H1 (cell line): ENCODE data around the gene MYBPC3. TPM values are rescaled to one million over a fixed set of nuclear protein-coding genes. Genes with fewer than 3 reads are reported as not detected.
"Not testable (repeated sequence)": the region's sequence is repeated elsewhere in the genome, so short reads cannot be mapped to it uniquely, and the experiment has no call there.

ENCODE experiments used
- CTCF ChIA-PET: fragments of 300-600 bp; sonication (Branson Sonifier 250); formaldehyde crosslinking; loops from one replicate; lab custom pipeline; 2021; ENCODE audit not compliant: partially characterized antibody; lab: Charles Lee
- POLR2A ChIA-PET: fragments of 300-600 bp; sonication (Branson Sonifier 250); formaldehyde crosslinking; loops from one replicate; lab custom pipeline; 2021; ENCODE audit warnings: inconsistent platforms; ENCODE audit not compliant: partially characterized antibody; lab: Charles Lee
- DNase-seq, 2 experiments: peaks; one replicate each; pipeline versions ENCODE4 v3.0.0 to v3.0.0-alpha.2; 2010 to 2022; ENCODE audit warnings: low spot score in 2 of 2, low read depth in 1 of 2, mixed read lengths in 1 of 2
- FAIRE-seq: peaks from 2 replicates; lab custom pipeline; 2011; peaks lifted over from hg19 to GRCh38; lab: Jason Lieb, UNC
- H2AFZ ChIP-seq: 2 replicates; pipeline ENCODE4 v1.8.1; 2012; ENCODE audit warnings: low read length, inconsistent platforms
- H2AK5ac ChIP-seq: 2 replicates; pipeline ENCODE4 v1.6.1; 2013; ENCODE audit warnings: low read depth, low read length
- H2BK120ac ChIP-seq: replicated peaks from 2 replicates; pipeline ENCODE3; 2013; ENCODE audit warnings: low read depth, low read length, inconsistent platforms
- H2BK12ac ChIP-seq: 2 replicates; pipeline ENCODE4 v1.6.1; 2013; ENCODE audit warnings: low read depth, low read length
- H2BK15ac ChIP-seq: 2 replicates; pipeline ENCODE4 v1.6.1; 2013; ENCODE audit warnings: low read length
- H2BK20ac ChIP-seq: 2 replicates; pipeline ENCODE4 v1.6.1; 2013; ENCODE audit warnings: low read length
- H2BK5ac ChIP-seq: 2 replicates; pipeline ENCODE4 v1.6.1; 2013; ENCODE audit warnings: low read depth, low read length
- H3K14ac ChIP-seq: 2 replicates; pipeline ENCODE4 v1.6.1; 2013; ENCODE audit warnings: inconsistent platforms; ENCODE audit not compliant: insufficient read length
- H3K18ac ChIP-seq: 2 replicates; pipeline ENCODE4 v1.6.1; 2013; ENCODE audit warnings: low read length; ENCODE audit errors: extremely low read depth
- H3K23ac ChIP-seq: 2 replicates; pipeline ENCODE4 v1.6.1; 2013; ENCODE audit warnings: inconsistent platforms; ENCODE audit not compliant: insufficient read length
- H3K23me2 ChIP-seq: 2 replicates; pipeline ENCODE4 v1.6.1; 2013; ENCODE audit warnings: low read depth, low read length
- H3K27ac ChIP-seq: 2 replicates; pipeline ENCODE4 v1.6.1; 2011; ENCODE audit warnings: low read depth, low read length, inconsistent platforms
- H3K27me3 ChIP-seq, 4 experiments: replicated peaks in 1 of 4; 1 replicate in 1 of 4; 2 replicates in 3 of 4; pipeline versions ENCODE4 v1.6.1 to v1.8.1; 2011 to 2013; ENCODE audit warnings: low read length in 3 of 4, mild to moderate bottlenecking in 3 of 4, inconsistent platforms in 2 of 4, mixed read lengths in 2 of 4, moderate library complexity in 1 of 4; ENCODE audit not compliant: control insufficient read depth in 3 of 4, insufficient read depth in 3 of 4; ENCODE audit errors: extremely low read depth in 1 of 4
- H3K36me3 ChIP-seq, 4 experiments: 2 replicates each; pipeline versions ENCODE4 v1.6.1 to v1.8.1; 2011 to 2013; ENCODE audit warnings: mild to moderate bottlenecking in 4 of 4, low read length in 3 of 4, moderate library complexity in 2 of 4, control low read depth in 1 of 4, inconsistent platforms in 1 of 4; ENCODE audit not compliant: insufficient read depth in 4 of 4, control insufficient read depth in 2 of 4
- H3K4ac ChIP-seq: replicated peaks from 2 replicates; pipeline ENCODE3; 2013; ENCODE audit warnings: low read length, low read depth, mixed read lengths, inconsistent platforms; ENCODE audit not compliant: insufficient read length
- H3K4me1 ChIP-seq, 4 experiments: replicated peaks in 1 of 4; 1 replicate in 1 of 4; 2 replicates in 3 of 4; pipeline versions ENCODE4 v1.6.1 to v1.8.1; 2011 to 2013; ENCODE audit warnings: low read length in 3 of 4, inconsistent platforms in 2 of 4, mixed read lengths in 1 of 4; ENCODE audit not compliant: insufficient read depth in 4 of 4, control insufficient read depth in 3 of 4
- H3K4me2 ChIP-seq, 2 experiments: 2 replicates each; pipeline versions ENCODE4 v1.6.1 to v1.8.1; 2011 to 2013; ENCODE audit warnings: low read depth in 2 of 2, low read length in 2 of 2, control low read depth in 1 of 2, inconsistent platforms in 1 of 2, mild to moderate bottlenecking in 1 of 2; ENCODE audit not compliant: insufficient read depth in 1 of 2
- H3K4me3 ChIP-seq, 4 experiments: fragments of 200-600, 300-600 bp in 1 of 4; sonication (generic), shearing (Covaris generic), sonication (Bioruptor Twin) in 1 of 4; 2 replicates each; pipeline versions ENCODE4 v1.5.1 to v1.8.1; 2011 to 2016; ENCODE audit warnings: low read length in 4 of 4, low read depth in 3 of 4, control low read depth in 2 of 4, inconsistent platforms in 2 of 4, mild to moderate bottlenecking in 2 of 4, mixed read lengths in 1 of 4, moderate library complexity in 1 of 4; ENCODE audit not compliant: insufficient read depth in 2 of 4; ENCODE audit errors: extremely low read depth in 1 of 4
- H3K56ac ChIP-seq: replicated peaks from 2 replicates; pipeline ENCODE3; 2013; ENCODE audit warnings: low read depth, mild to moderate bottlenecking, mixed read lengths, low read length, inconsistent platforms; ENCODE audit not compliant: insufficient read length
- H3K79me1 ChIP-seq: 2 replicates; pipeline ENCODE4 v1.6.1; 2013; ENCODE audit warnings: low read depth, low read length, control low read depth
- H3K79me2 ChIP-seq, 2 experiments: 2 replicates each; pipeline versions ENCODE4 v1.6.1 to v1.8.1; 2012 to 2013; ENCODE audit warnings: low read length in 2 of 2, mild to moderate bottlenecking in 2 of 2, inconsistent platforms in 1 of 2; ENCODE audit not compliant: insufficient read depth in 2 of 2, control insufficient read depth in 1 of 2
- H3K9ac ChIP-seq, 4 experiments: replicated peaks in 1 of 4; 1 replicate in 1 of 4; 2 replicates in 3 of 4; pipeline versions ENCODE4 v1.6.1 to v1.8.1; 2011 to 2013; ENCODE audit warnings: low read depth in 3 of 4, low read length in 3 of 4, control low read depth in 2 of 4, mild to moderate bottlenecking in 2 of 4, moderate library complexity in 2 of 4, inconsistent platforms in 1 of 4; ENCODE audit errors: extremely low read depth in 1 of 4
- H3K9me3 ChIP-seq, 2 experiments: 2 replicates each; pipeline versions ENCODE4 v1.6.1 to v1.8.1; 2012 to 2013; ENCODE audit warnings: mild to moderate bottlenecking in 2 of 2, moderate library complexity in 2 of 2, control low read depth in 1 of 2, inconsistent platforms in 1 of 2, low read depth in 1 of 2, low read length in 1 of 2, mixed read lengths in 1 of 2; ENCODE audit not compliant: insufficient read depth in 2 of 2
- H4K20me1 ChIP-seq, 2 experiments: replicated peaks in 1 of 2; 2 replicates each; pipeline versions ENCODE3 to v1.8.1; 2011 to 2013; ENCODE audit warnings: inconsistent platforms in 2 of 2, low read length in 2 of 2, mild to moderate bottlenecking in 1 of 2; ENCODE audit not compliant: insufficient read depth in 2 of 2, control insufficient read depth in 1 of 2
- H4K5ac ChIP-seq: 2 replicates; pipeline ENCODE4 v1.6.1; 2013; ENCODE audit warnings: low read length, low read depth, mixed read lengths, inconsistent platforms; ENCODE audit not compliant: insufficient read length
- H4K8ac ChIP-seq: 2 replicates; pipeline ENCODE4 v1.8.0; 2013; ENCODE audit warnings: mild to moderate bottlenecking, moderate library complexity, low read length, inconsistent platforms; ENCODE audit not compliant: insufficient read depth; ENCODE audit errors: extremely low read depth
- H4K91ac ChIP-seq: replicated peaks from 2 replicates; pipeline ENCODE3; 2013; ENCODE audit warnings: low read length, mixed read lengths, inconsistent platforms; ENCODE audit not compliant: insufficient read length
- WGBS, 2 experiments: shearing (Covaris generic) in 1 of 2; methylation state at CpG; one replicate each; pipeline versions ENCODE4 v1.1.6 to v1.1.7; 2013 to 2015; ENCODE audit warnings: low lambda C conversion rate in 2 of 2, mixed read lengths in 2 of 2, inconsistent platforms in 1 of 2, low coverage in 1 of 2, missing lambda C conversion rate in 1 of 2; ENCODE audit not compliant: insufficient replicate concordance in 2 of 2, insufficient coverage in 1 of 2, insufficient read length in 1 of 2; ENCODE audit errors: extremely low coverage in 1 of 2, missing lambda C conversion rate in 1 of 2; 5-methylcytosine and 5-hydroxymethylcytosine counted together
- polyA plus RNA-seq, 7 experiments: library from polyadenylated mRNA; depleted of rRNA in 3 of 7; stranded (reverse) in 5 of 7; unstranded in 2 of 7; fragments of >200 nt in 5 of 7; fragments of 200-250 nt in 2 of 7; gene quantifications; 1 replicate in 5 of 7; 2 replicates in 1 of 7; 4 replicates in 1 of 7; pipeline versions ENCODE4 v1.2.1 to v1.2.3, GENCODE V29; 2011 to 2013; ENCODE audit warnings: missing spikeins in 2 of 7, mixed read lengths in 2 of 7
- total RNA-seq: library from RNA; stranded (reverse); fragmentation: NEBNext Ultra II Directional; extraction: Animal tissue kit (Norgen Biotek cat#: 25700); gene quantifications from 2 replicates; pipeline ENCODE4 v1.2.1, GENCODE V29; 2021

The MYBPC3 gene
- total and polyA plus RNA-seq, 2 of the 8 experiments (the other 6 are each of a cell fraction or from before 2014, with no cell fraction given), result 0.05 TPM; not detected in 1

- WGBS, 2 experiments, result 96% methylated on average over 8 of the region's 8 CpGs; no CpG with 5 or more reads in 1 of the 2 experiments
- H3K23me2 ChIP-seq, FAIRE-seq: not testable (repeated sequence)
Observed at GRCh38 chr11:47316501-47316900, 36.0 kb downstream of the MYBPC3 start.

More at GRCh38 chr11:47316501-47316900, 36.0 kb downstream of the MYBPC3 start:
- H2AK5ac ChIP-seq, H2BK5ac ChIP-seq, H3K27ac ChIP-seq, H3K4me1 ChIP-seq, H3K27me3 ChIP-seq, H3K79me2 ChIP-seq, H4K5ac ChIP-seq, POLR2A ChIA-PET, H4K20me1 ChIP-seq, H3K23ac ChIP-seq, H3K56ac ChIP-seq, H2AFZ ChIP-seq, H3K9ac ChIP-seq, DNase-seq, H3K14ac ChIP-seq, H2BK20ac ChIP-seq, H3K4me3 ChIP-seq, H2BK120ac ChIP-seq, H3K79me1 ChIP-seq, H2BK12ac ChIP-seq, H4K8ac ChIP-seq, H2BK15ac ChIP-seq, H3K18ac ChIP-seq, H3K9me3 ChIP-seq, H3K4me2 ChIP-seq, H3K4ac ChIP-seq, CTCF ChIA-PET, H4K91ac ChIP-seq: not testable (repeated sequence)
- peaks cover 1 to 16% (median 11%) of the 10 kb centered on the region in 4 experiments; a peak in 6 of 8 replicates for H3K36me3 ChIP-seq
